KMS-11 (cell line): ENCODE data around the gene ETNPPL.

Source experiments
- H2AFZ ChIP-seq: fragments of 200-600 bp; sonication (generic); 2 replicates; pipeline ENCODE4 v1.6.1; 2016; ENCODE audit warnings: antibody characterized with exemption, mixed run types, low read depth
- H3K27ac ChIP-seq: fragments of 200-600 bp; sonication (generic); 2 replicates; pipeline ENCODE4 v1.6.1; 2016; ENCODE audit warnings: mild to moderate bottlenecking, mixed run types
- H3K27me3 ChIP-seq: fragments of 200-600 bp; sonication (generic); 2 replicates; pipeline ENCODE4 v1.6.1; 2017; ENCODE audit warnings: mild to moderate bottlenecking, low read depth, mixed run types, moderate library complexity; ENCODE audit not compliant: insufficient read depth
- H3K36me3 ChIP-seq: fragments of 200-600 bp; sonication (generic); 2 replicates; pipeline ENCODE4 v1.6.1; 2017; ENCODE audit warnings: mild to moderate bottlenecking, mixed run types; ENCODE audit not compliant: insufficient read depth
- H3K4me1 ChIP-seq: fragments of 200-600 bp; sonication (generic); 2 replicates; pipeline ENCODE4 v1.6.1; 2016; ENCODE audit warnings: mild to moderate bottlenecking, low read depth, mixed run types; ENCODE audit not compliant: poor library complexity, severe bottlenecking
- H3K4me2 ChIP-seq: fragments of 200-600 bp; sonication (generic); 2 replicates; pipeline ENCODE4 v1.7.0; 2016; ENCODE audit warnings: mild to moderate bottlenecking, mixed run types
- H3K4me3 ChIP-seq: fragments of 200-600 bp; sonication (generic); IDR thresholded peaks from 2 replicates; pipeline ENCODE4 v1.6.1; 2017; ENCODE audit warnings: low read depth, low read length, mixed read lengths; ENCODE audit not compliant: insufficient read depth
- H3K79me2 ChIP-seq: fragments of 200-600 bp; sonication (generic); 2 replicates; pipeline ENCODE4 v1.6.1; 2016; ENCODE audit warnings: low read depth, mixed run types; ENCODE audit not compliant: insufficient read depth
- H3K9ac ChIP-seq: fragments of 200-600 bp; sonication (generic); 2 replicates; pipeline ENCODE4 v1.6.1; 2016; ENCODE audit warnings: mild to moderate bottlenecking, mixed run types
- H4K20me1 ChIP-seq: fragments of 200-600 bp; sonication (generic); 2 replicates; pipeline ENCODE4 v1.6.1; 2016; ENCODE audit warnings: mild to moderate bottlenecking, mixed run types; ENCODE audit not compliant: insufficient read depth
- TF ChIP-seq, protein P1 (sequence below): fragments of 200-600 bp; sonication (generic); conservative IDR thresholded peaks from 2 replicates; pipeline ENCODE4 v1.6.1; 2017; ENCODE audit warnings: low read depth, mild to moderate bottlenecking, antibody characterized with exemption, low read length, moderate library complexity, mixed read lengths

The ETNPPL gene

GRCh38 chr4:108783665-108784463, 21.0 kb upstream of the ETNPPL start:
- TF ChIP-seq, protein P1, sequence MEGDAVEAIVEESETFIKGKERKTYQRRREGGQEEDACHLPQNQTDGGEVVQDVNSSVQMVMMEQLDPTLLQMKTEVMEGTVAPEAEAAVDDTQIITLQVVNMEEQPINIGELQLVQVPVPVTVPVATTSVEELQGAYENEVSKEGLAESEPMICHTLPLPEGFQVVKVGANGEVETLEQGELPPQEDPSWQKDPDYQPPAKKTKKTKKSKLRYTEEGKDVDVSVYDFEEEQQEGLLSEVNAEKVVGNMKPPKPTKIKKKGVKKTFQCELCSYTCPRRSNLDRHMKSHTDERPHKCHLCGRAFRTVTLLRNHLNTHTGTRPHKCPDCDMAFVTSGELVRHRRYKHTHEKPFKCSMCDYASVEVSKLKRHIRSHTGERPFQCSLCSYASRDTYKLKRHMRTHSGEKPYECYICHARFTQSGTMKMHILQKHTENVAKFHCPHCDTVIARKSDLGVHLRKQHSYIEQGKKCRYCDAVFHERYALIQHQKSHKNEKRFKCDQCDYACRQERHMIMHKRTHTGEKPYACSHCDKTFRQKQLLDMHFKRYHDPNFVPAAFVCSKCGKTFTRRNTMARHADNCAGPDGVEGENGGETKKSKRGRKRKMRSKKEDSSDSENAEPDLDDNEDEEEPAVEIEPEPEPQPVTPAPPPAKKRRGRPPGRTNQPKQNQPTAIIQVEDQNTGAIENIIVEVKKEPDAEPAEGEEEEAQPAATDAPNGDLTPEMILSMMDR: peak; percentile 48
- no peak overlapping the region for H3K4me2 ChIP-seq
- no peaks in the 10 kb centered on the region for H3K79me2 ChIP-seq
- H3K4me1 ChIP-seq: no peaks in the 10 kb centered on the region
- no peaks in the 10 kb centered on the region for H3K36me3 ChIP-seq
- no peak overlapping the region for H3K9ac ChIP-seq
- H3K4me3 ChIP-seq: no peak overlapping the region
- H4K20me1 ChIP-seq: no peaks in the 10 kb centered on the region
- no peak overlapping the region for H2AFZ ChIP-seq
- no peak overlapping the region for H3K27ac ChIP-seq
- no peaks in the 10 kb centered on the region for H3K27me3 ChIP-seq

DNA sequence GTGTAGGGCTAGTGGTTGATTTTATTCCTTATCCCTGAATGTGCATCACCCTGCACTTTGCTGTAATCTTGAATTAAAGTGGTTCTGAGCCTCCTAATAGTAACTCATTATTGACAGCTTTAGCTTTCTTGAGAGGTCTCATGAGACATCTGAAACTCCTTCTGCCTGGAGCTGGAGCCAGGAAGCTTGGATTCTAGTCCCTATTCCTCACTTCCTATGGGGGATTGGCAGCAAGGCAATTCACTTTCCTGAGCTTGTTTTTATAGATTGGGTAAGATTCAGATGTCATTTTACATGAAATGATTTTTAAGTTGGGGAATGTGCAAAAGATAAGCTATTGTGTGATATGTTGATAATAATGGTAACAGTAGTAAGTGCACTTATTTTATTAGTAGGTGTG, 17.1 kb upstream of the ETNPPL start:
- no peak overlapping the region for H3K4me2 ChIP-seq

GRCh38 chr4:108777388-108777787, 14.5 kb upstream of the ETNPPL start:
- Histone ChIP-seq H2AFZ (no peak overlapping the region), H3K4me2 (no peak overlapping the region), H3K27me3 (no peaks in the 10 kb centered on the region), H3K9ac (no peak overlapping the region), H3K36me3 (no peaks in the 10 kb centered on the region), H3K4me3 (no peak overlapping the region), H3K79me2 (no peaks in the 10 kb centered on the region), H4K20me1 (no peaks in the 10 kb centered on the region), H3K27ac (no peak overlapping the region), H3K4me1 (no peaks in the 10 kb centered on the region)
- TF ChIP-seq, protein P1: no peak

More for the DNA sequence above, 17.1 kb upstream of the ETNPPL start:
- no peak overlapping the region for H2AFZ ChIP-seq
- no peaks in the 10 kb centered on the region for H3K79me2 ChIP-seq
- no peaks in the 10 kb centered on the region for H4K20me1 ChIP-seq
- no peak overlapping the region for H3K9ac ChIP-seq
- no peaks in the 10 kb centered on the region for H3K36me3 ChIP-seq
- no peak overlapping the region for H3K4me3 ChIP-seq
- no peaks in the 10 kb centered on the region for H3K4me1 ChIP-seq
- no peaks in the 10 kb centered on the region for H3K27me3 ChIP-seq
- TF ChIP-seq, protein P1: no peak
- H3K27ac ChIP-seq: no peak overlapping the region

GRCh38 chr4:108775921-108776320, 13.1 kb upstream of the ETNPPL start:
- Histone ChIP-seq H3K4me1 (no peaks in the 10 kb centered on the region), H3K9ac (no peak overlapping the region), H3K79me2 (no peaks in the 10 kb centered on the region), H3K27ac (no peak overlapping the region), H3K4me3 (no peak overlapping the region), H3K4me2 (no peak overlapping the region), H3K27me3 (no peaks in the 10 kb centered on the region), H4K20me1 (no peaks in the 10 kb centered on the region), H2AFZ (no peak overlapping the region), H3K36me3 (no peaks in the 10 kb centered on the region)
- TF ChIP-seq, protein P1: no peak
